HEK293 (cell line): ENCODE data around the gene ADORA3.

Experiments
- CTCF ChIA-PET: fragments of 350-600 bp; formaldehyde crosslinking; extraction: SDS; loops from one replicate; lab custom pipeline; 2021; ENCODE audit warnings: antibody characterized with exemption; lab: Yijun Ruan, JAX
- POLR2A ChIA-PET: fragments of 300-600 bp; formaldehyde crosslinking; extraction: SDS; loops from one replicate; lab custom pipeline; 2020; ENCODE audit warnings: antibody characterized with exemption, inconsistent platforms; lab: Yijun Ruan, JAX
- H3K27ac ChIP-seq: fragments of 200-500 bp; sonication (Bioruptor generic); 2 replicates; pipeline ENCODE4 v1.5.1; 2014; ENCODE audit warnings: low read depth, low read length, control low read depth, inconsistent platforms; ENCODE audit errors: extremely low read depth
- H3K36me3 ChIP-seq, 2 experiments: fragments of 200-500 bp in 1 of 2; sonication (Bioruptor generic) in 1 of 2; 1 replicate in 1 of 2; 2 replicates in 1 of 2; pipeline ENCODE4 v1.5.1; 2014 to 2017; ENCODE audit warnings: inconsistent platforms in 2 of 2, low read length in 2 of 2; ENCODE audit not compliant: control insufficient read depth in 2 of 2, insufficient read depth in 1 of 2
- H3K4me1 ChIP-seq: fragments of 200-500 bp; sonication (Bioruptor generic); 2 replicates; pipeline ENCODE4 v1.5.1; 2014; ENCODE audit warnings: mild to moderate bottlenecking, low read length, inconsistent platforms; ENCODE audit not compliant: control insufficient read depth, insufficient read depth
- H3K4me3 ChIP-seq: 2 replicates; pipeline ENCODE4 v1.5.1; 2011; ENCODE audit warnings: low read depth, mild to moderate bottlenecking, control low read depth, low read length, moderate library complexity
- H3K9me3 ChIP-seq: fragments of 200-500 bp; sonication (Bioruptor generic); 2 replicates; pipeline ENCODE4 v1.5.1; 2014; ENCODE audit warnings: low read depth, low read length, inconsistent platforms; ENCODE audit not compliant: control insufficient read depth, insufficient read depth
- KLF7 ChIP-seq: fragments of 450-650 bp; formaldehyde crosslinking; IDR thresholded peaks from 2 replicates; pipeline ENCODE4 v1.5.1; 2016; ENCODE audit warnings: missing biosample characterization, missing genetic modification characterization, borderline replicate concordance
- ZBTB48 ChIP-seq: fragments of 450-650 bp; formaldehyde crosslinking; IDR thresholded peaks from 2 replicates; pipeline ENCODE4 v1.5.1; 2016; ENCODE audit warnings: missing biosample characterization, missing genetic modification characterization
- ZFHX2 ChIP-seq: fragments of 450-650 bp; formaldehyde crosslinking; conservative IDR thresholded peaks from 2 replicates; pipeline ENCODE4 v1.5.1; 2016; ENCODE audit warnings: missing biosample characterization, missing genetic modification characterization
- ZFP69B ChIP-seq: fragments of 450-650 bp; formaldehyde crosslinking; IDR thresholded peaks from 2 replicates; pipeline ENCODE4 v1.5.1; 2016; ENCODE audit warnings: missing biosample characterization, missing genetic modification characterization
- ZNF112 ChIP-seq: fragments of 450-650 bp; formaldehyde crosslinking; IDR thresholded peaks from 2 replicates; pipeline ENCODE4 v1.5.0; 2017; ENCODE audit warnings: missing biosample characterization, missing genetic modification characterization
- ZNF140 ChIP-seq: fragments of 450-650 bp; formaldehyde crosslinking; IDR thresholded peaks from 2 replicates; pipeline ENCODE4 v1.5.1; 2016; ENCODE audit warnings: missing biosample characterization, missing genetic modification characterization
- ZNF175 ChIP-seq: fragments of 450-650 bp; formaldehyde crosslinking; IDR thresholded peaks from 2 replicates; pipeline ENCODE4 v1.5.1; 2016; ENCODE audit warnings: missing biosample characterization, missing genetic modification characterization
- ZNF341 ChIP-seq: fragments of 450-650 bp; formaldehyde crosslinking; IDR thresholded peaks from 2 replicates; pipeline ENCODE4; 2016; ENCODE audit warnings: low read depth, missing biosample characterization, missing genetic modification characterization
- ZNF521 ChIP-seq: fragments of 450-650 bp; formaldehyde crosslinking; IDR thresholded peaks from 2 replicates; pipeline ENCODE4 v1.5.1; 2017; ENCODE audit warnings: missing biosample characterization, mild to moderate bottlenecking, missing genetic modification characterization
- ZNF621 ChIP-seq: fragments of 450-650 bp; formaldehyde crosslinking; IDR thresholded peaks from 2 replicates; pipeline ENCODE4 v1.5.1; 2017; ENCODE audit warnings: missing biosample characterization, missing genetic modification characterization
- ZNF654 ChIP-seq: fragments of 450-650 bp; formaldehyde crosslinking; IDR thresholded peaks from 2 replicates; pipeline ENCODE4 v1.5.1; 2016; ENCODE audit warnings: low read depth, missing biosample characterization, missing genetic modification characterization
- ZNF830 ChIP-seq: fragments of 450-650 bp; IDR thresholded peaks from 2 replicates; pipeline ENCODE4 v1.5.0; 2018; ENCODE audit warnings: missing biosample characterization, missing genetic modification characterization, low read depth, mild to moderate bottlenecking, moderate library complexity
- TF ChIP-seq, protein P1 (sequence below): fragments of 450-650 bp; formaldehyde crosslinking; IDR thresholded peaks from 2 replicates; pipeline ENCODE4 v1.5.0; 2017; ENCODE audit warnings: missing biosample characterization, missing genetic modification characterization, borderline replicate concordance
- TF ChIP-seq, protein P2 (sequence below): fragments of 450-650 bp; IDR thresholded peaks from 2 replicates; pipeline ENCODE4 v1.5.1; 2018; ENCODE audit warnings: missing biosample characterization, missing genetic modification characterization
- TF ChIP-seq, protein P3 (sequence below): fragments of 450-650 bp; formaldehyde crosslinking; IDR thresholded peaks from 2 replicates; pipeline ENCODE4 v1.5.1; 2016; ENCODE audit warnings: missing biosample characterization, missing genetic modification characterization
- TF ChIP-seq, protein P4 (sequence below): fragments of 450-650 bp; formaldehyde crosslinking; IDR thresholded peaks from 2 replicates; pipeline ENCODE4 v1.5.1; 2016; ENCODE audit warnings: missing biosample characterization, missing genetic modification characterization
- TF ChIP-seq, protein P5 (sequence below): fragments of 450-650 bp; formaldehyde crosslinking; IDR thresholded peaks from 2 replicates; pipeline ENCODE4 v1.5.1; 2016; ENCODE audit warnings: missing biosample characterization, missing genetic modification characterization, borderline replicate concordance
- TF ChIP-seq, protein P6 (sequence below): fragments of 450-650 bp; formaldehyde crosslinking; IDR thresholded peaks from 2 replicates; pipeline ENCODE4 v1.5.1; 2016; ENCODE audit warnings: missing biosample characterization, missing genetic modification characterization

ADORA3 gene

DNA sequence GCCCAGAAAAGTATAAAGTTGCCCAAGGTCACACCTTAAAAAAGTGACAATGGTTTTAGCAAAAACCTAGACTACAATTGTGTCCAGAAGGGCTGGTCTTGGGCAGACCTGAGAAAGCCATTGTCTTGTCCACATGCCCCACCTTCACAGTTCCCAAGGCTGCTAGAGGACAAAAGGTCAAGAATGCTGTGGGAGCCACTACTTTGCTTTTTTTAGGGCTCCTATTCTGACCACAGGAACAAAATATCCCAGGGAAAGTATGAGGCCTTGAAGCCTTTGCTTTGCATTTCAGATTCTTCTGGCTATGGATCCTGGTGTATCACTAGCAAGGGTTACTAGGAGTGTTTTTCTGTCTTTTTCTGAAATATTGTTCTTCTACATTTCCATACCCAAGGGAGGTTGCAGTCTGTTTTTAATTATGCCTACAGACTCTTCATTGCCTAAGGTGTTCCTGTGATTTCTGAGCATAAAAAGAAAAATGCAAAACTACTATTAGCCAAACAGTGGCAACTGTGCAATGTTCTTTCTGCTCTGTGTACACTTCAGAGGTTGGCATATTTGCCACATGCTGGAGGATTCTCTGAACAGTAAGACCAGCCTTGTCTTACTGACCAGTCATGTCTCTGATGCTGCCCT, 18.9 kb downstream of the ADORA3 start:
- Histone ChIP-seq H3K27ac (no peak overlapping the region), H3K9me3 (no peaks in the 10 kb centered on the region), H3K4me1 (no peaks in the 10 kb centered on the region), H3K4me3 (no peak overlapping the region), H3K36me3 (no peaks in the 10 kb centered on the region)
- POLR2A ChIA-PET, result no interaction called here
- CTCF ChIA-PET, result interaction anchor here (0.6 to 1.9 kb wide), 2 partner anchors 23 to 59 kb away, joined by 4 to 8 read pairs; no protein-coding TSS in a partner anchor
- TF ChIP-seq ZNF621 (tag by site-specific recombination) (no peak), ZNF140 (tag by site-specific recombination) (no peak), ZNF521 (tag by site-specific recombination) (no peak)

DNA sequence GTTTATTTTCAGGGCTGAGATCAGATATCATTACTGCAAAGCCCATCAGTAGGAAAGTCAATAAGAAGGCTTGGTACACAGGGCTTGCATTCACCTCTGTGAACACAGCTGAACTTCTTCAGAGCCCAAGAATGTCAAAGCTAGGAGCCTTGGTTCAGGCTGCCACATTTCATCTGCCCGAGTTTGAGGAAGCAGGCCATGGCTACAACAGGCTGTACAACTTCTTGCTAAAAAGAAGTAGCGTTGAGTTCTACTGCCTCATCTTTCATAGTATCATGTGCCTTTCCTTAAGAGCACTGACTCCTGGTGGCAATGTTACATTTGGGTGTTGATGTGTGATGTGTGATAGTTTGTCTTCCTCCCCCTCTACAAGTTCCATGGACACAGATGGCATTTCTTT, 19.6 kb downstream of the ADORA3 start:
- CTCF ChIA-PET, result interaction anchor here (0.6 kb wide), 1 partner anchor 58 kb away, joined by 4 read pairs; no protein-coding TSS in a partner anchor

More for the DNA sequence above, 19.6 kb downstream of the ADORA3 start:
- TF ChIP-seq KLF7 (tag by site-specific recombination) (no peak), ZBTB48 (no peak), ZNF830 (tag by site-specific recombination) (no peak), ZNF175 (tag by site-specific recombination) (no peak), ZNF654 (no peak), ZFP69B (tag by site-specific recombination) (no peak), ZFHX2 (no peak), ZNF112 (no peak), ZNF341 (tag by site-specific recombination) (no peak)
- TF ChIP-seq, protein P1, sequence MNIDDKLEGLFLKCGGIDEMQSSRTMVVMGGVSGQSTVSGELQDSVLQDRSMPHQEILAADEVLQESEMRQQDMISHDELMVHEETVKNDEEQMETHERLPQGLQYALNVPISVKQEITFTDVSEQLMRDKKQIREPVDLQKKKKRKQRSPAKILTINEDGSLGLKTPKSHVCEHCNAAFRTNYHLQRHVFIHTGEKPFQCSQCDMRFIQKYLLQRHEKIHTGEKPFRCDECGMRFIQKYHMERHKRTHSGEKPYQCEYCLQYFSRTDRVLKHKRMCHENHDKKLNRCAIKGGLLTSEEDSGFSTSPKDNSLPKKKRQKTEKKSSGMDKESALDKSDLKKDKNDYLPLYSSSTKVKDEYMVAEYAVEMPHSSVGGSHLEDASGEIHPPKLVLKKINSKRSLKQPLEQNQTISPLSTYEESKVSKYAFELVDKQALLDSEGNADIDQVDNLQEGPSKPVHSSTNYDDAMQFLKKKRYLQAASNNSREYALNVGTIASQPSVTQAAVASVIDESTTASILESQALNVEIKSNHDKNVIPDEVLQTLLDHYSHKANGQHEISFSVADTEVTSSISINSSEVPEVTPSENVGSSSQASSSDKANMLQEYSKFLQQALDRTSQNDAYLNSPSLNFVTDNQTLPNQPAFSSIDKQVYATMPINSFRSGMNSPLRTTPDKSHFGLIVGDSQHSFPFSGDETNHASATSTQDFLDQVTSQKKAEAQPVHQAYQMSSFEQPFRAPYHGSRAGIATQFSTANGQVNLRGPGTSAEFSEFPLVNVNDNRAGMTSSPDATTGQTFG (tag by site-specific recombination), result no peak
- TF ChIP-seq, protein P2, sequence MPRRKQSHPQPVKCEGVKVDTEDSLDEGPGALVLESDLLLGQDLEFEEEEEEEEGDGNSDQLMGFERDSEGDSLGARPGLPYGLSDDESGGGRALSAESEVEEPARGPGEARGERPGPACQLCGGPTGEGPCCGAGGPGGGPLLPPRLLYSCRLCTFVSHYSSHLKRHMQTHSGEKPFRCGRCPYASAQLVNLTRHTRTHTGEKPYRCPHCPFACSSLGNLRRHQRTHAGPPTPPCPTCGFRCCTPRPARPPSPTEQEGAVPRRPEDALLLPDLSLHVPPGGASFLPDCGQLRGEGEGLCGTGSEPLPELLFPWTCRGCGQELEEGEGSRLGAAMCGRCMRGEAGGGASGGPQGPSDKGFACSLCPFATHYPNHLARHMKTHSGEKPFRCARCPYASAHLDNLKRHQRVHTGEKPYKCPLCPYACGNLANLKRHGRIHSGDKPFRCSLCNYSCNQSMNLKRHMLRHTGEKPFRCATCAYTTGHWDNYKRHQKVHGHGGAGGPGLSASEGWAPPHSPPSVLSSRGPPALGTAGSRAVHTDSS, result no peak
- TF ChIP-seq, protein P3, sequence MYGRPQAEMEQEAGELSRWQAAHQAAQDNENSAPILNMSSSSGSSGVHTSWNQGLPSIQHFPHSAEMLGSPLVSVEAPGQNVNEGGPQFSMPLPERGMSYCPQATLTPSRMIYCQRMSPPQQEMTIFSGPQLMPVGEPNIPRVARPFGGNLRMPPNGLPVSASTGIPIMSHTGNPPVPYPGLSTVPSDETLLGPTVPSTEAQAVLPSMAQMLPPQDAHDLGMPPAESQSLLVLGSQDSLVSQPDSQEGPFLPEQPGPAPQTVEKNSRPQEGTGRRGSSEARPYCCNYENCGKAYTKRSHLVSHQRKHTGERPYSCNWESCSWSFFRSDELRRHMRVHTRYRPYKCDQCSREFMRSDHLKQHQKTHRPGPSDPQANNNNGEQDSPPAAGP (tag by site-specific recombination), result no peak
- TF ChIP-seq, protein P4, sequence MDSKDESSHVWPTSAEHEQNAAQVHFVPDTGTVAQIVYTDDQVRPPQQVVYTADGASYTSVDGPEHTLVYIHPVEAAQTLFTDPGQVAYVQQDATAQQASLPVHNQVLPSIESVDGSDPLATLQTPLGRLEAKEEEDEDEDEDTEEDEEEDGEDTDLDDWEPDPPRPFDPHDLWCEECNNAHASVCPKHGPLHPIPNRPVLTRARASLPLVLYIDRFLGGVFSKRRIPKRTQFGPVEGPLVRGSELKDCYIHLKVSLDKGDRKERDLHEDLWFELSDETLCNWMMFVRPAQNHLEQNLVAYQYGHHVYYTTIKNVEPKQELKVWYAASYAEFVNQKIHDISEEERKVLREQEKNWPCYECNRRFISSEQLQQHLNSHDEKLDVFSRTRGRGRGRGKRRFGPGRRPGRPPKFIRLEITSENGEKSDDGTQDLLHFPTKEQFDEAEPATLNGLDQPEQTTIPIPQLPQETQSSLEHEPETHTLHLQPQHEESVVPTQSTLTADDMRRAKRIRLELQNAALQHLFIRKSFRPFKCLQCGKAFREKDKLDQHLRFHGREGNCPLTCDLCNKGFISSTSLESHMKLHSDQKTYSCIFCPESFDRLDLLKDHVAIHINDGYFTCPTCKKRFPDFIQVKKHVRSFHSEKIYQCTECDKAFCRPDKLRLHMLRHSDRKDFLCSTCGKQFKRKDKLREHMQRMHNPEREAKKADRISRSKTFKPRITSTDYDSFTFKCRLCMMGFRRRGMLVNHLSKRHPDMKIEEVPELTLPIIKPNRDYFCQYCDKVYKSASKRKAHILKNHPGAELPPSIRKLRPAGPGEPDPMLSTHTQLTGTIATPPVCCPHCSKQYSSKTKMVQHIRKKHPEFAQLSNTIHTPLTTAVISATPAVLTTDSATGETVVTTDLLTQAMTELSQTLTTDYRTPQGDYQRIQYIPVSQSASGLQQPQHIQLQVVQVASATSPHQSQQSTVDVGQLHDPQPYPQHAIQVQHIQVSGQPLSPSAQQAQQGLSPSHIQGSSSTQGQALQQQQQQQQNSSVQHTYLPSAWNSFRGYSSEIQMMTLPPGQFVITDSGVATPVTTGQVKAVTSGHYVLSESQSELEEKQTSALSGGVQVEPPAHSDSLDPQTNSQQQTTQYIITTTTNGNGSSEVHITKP (tag by site-specific recombination), result no peak
- TF ChIP-seq, protein P5, sequence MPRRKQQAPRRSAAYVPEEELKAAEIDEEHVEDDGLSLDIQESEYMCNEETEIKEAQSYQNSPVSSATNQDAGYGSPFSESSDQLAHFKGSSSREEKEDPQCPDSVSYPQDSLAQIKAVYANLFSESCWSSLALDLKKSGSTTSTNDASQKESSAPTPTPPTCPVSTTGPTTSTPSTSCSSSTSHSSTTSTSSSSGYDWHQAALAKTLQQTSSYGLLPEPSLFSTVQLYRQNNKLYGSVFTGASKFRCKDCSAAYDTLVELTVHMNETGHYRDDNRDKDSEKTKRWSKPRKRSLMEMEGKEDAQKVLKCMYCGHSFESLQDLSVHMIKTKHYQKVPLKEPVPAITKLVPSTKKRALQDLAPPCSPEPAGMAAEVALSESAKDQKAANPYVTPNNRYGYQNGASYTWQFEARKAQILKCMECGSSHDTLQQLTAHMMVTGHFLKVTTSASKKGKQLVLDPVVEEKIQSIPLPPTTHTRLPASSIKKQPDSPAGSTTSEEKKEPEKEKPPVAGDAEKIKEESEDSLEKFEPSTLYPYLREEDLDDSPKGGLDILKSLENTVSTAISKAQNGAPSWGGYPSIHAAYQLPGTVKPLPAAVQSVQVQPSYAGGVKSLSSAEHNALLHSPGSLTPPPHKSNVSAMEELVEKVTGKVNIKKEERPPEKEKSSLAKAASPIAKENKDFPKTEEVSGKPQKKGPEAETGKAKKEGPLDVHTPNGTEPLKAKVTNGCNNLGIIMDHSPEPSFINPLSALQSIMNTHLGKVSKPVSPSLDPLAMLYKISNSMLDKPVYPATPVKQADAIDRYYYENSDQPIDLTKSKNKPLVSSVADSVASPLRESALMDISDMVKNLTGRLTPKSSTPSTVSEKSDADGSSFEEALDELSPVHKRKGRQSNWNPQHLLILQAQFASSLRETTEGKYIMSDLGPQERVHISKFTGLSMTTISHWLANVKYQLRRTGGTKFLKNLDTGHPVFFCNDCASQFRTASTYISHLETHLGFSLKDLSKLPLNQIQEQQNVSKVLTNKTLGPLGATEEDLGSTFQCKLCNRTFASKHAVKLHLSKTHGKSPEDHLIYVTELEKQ, result no peak
- TF ChIP-seq, protein P6, sequence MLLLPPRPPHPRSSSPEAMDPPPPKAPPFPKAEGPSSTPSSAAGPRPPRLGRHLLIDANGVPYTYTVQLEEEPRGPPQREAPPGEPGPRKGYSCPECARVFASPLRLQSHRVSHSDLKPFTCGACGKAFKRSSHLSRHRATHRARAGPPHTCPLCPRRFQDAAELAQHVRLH, result no peak
- H3K4me1 ChIP-seq, result no peaks in the 10 kb centered on the region
- H3K4me3 ChIP-seq, result no peak overlapping the region
- no peaks in the 10 kb centered on the region for H3K36me3 ChIP-seq
- POLR2A ChIA-PET, result no interaction called here
- H3K27ac ChIP-seq, result no peak overlapping the region
- no peaks in the 10 kb centered on the region for H3K9me3 ChIP-seq
